GM13977 (cell line): ENCODE measurements around the gene DLG5.
A peak's percentile ranks its signal among the peaks of the same experiment; 100 is the strongest.
"Not testable (repeated sequence)": the region's sequence is repeated elsewhere in the genome, so short reads cannot be mapped to it uniquely, and the experiment has no call there.

Experiments used
- DNase-seq: peaks from one replicate; pipeline ENCODE4 v3.0.0; 2012; ENCODE audit warnings: low spot score
- CTCF ChIP-seq: IDR thresholded peaks from 2 replicates; pipeline ENCODE4 v1.5.1; 2012; ENCODE audit warnings: mild to moderate bottlenecking, control low read depth; ENCODE audit not compliant: insufficient read depth; ENCODE audit errors: extremely low read depth, missing control alignments
- in situ Hi-C: fragments of 300-500 bp; cut with MboI; formaldehyde crosslinking; loops from one replicate; pipeline ENCODE4 v1.12.0; 2022; ENCODE audit warnings: low sequenced_read_pairs, low pct_unique_long_range_greater_than_20kb, mixed read lengths, inconsistent platforms; ENCODE audit not compliant: unreplicated experiment

Gene DLG5

GRCh38 chr10:77770081-77770867 is 156.3 kb downstream of the DLG5 start:
- no peak for DNase-seq
- in situ Hi-C loops = no loop called here
- no peak for TF ChIP-seq CTCF

- TF ChIP-seq CTCF = no peak
- no peak for DNase-seq
- in situ Hi-C loops = no loop called here
These were observed 158.5 kb downstream of the DLG5 start for GRCh38 chr10:77768039-77768438.

GRCh38 chr10:77763453-77764430 is 162.8 kb downstream of the DLG5 start:
- in situ Hi-C loops = no loop called here
- no peak for TF ChIP-seq CTCF
- no peak for DNase-seq

GRCh38 chr10:77758406-77758805 is 168.1 kb downstream of the DLG5 start:
- DNase-seq, in situ Hi-C loops: not testable (repeated sequence)

- DNase-seq = peak; percentile 57
- in situ Hi-C loops = no loop called here
- peak; percentile 76 for TF ChIP-seq CTCF
These were observed 170.0 kb downstream of the DLG5 start for GRCh38 chr10:77756319-77757232.

GRCh38 chr10:77746047-77746707 is 180.4 kb downstream of the DLG5 start:
- no peak for DNase-seq
- no peak for TF ChIP-seq CTCF
- in situ Hi-C loops = no loop called here
